Fibroblast of skin of abdomen (primary cell): Measurements from ENCODE around the gene PTBP2.

Source experiments
- DNase-seq: peaks from one replicate; pipeline ENCODE4 v3.0.0-alpha.2; 2013

PTBP2 gene

DNA sequence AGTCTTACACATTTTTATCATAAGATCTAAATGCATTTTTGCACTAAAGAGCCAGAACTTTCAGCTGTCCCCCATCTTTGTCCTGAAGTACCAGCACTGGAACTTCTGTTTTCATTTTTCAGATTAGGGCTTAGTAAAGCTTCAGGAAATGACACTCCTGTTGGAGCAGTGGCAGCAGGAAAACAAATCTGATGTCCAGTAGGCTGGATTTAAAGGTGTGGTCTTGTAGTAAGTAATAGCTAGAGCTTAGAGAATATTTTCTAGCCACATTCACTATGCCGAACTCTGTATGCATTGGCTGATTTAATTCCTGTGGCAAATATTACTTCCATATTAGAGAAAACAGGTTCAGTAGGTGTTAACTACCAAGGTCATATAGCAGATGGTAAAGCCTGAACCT is 103.6 kb downstream of the PTBP2 start:
- no peak for DNase-seq

DNA sequence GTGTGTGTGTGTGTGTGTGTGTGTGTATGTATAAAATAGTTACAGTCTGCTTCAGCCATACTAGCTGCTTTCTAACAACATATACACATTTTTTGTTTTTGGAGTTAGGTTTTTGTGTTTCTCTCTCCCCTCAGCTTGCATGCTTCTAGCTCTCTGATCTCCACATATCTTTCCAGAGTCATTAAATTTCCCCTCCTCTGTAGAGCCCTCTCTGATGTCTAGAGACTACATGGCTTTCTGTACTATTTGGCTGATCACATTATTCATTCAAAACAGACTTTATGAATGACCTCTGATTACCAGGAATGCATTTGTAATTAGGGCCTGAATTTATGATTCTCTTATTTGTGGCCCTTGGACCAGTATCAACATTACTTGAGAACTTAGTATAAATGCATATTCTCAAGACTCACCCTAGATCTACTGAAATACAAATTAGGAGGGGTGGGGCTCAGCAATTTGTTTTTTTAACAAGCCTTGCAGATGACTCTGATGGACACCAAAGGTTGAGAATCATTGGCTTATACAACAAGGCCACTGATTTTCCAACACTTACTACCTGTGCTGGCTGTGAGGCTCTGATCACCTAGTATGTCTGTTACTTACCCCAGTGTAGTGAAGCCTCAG is 104.5 kb downstream of the PTBP2 start:
- no peak for DNase-seq

DNA sequence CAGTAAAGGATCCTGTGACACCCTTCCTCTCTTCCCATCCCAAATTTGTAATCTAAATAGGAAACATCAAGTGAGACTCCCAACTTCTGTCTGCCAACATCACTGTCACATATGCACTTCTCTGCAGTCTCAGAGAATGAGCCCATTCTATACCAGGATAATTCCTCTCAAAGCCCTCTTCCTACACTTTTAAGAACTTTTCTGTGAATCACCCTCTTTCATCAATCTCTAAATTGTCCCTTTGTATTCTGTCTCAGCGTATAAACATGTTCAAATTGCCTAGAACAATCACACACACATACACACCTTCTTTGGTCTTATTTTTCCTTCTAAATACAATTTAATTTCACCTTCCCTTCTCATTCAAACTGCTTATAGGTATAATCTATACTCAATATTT is 111.8 kb downstream of the PTBP2 start:
- no peak for DNase-seq

DNA sequence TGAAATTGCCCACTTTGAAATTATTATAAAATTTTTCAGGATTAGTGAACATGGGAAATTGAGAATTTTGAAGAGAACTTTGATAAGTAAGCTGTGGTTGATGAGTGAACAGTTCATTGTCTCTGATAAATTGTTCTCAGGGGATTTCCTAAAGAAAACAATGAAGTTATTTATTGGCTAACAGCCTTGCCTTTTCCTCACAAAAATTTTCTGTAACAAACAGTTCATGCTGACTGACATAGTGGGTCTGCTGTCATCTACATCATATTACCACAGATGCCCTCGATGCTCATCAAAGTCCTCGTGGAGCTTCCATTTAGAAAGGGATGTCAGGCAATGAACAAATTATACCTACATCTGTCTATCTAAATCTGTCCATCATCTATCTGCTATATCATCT is 113.4 kb downstream of the PTBP2 start:
- no peak for DNase-seq

DNA sequence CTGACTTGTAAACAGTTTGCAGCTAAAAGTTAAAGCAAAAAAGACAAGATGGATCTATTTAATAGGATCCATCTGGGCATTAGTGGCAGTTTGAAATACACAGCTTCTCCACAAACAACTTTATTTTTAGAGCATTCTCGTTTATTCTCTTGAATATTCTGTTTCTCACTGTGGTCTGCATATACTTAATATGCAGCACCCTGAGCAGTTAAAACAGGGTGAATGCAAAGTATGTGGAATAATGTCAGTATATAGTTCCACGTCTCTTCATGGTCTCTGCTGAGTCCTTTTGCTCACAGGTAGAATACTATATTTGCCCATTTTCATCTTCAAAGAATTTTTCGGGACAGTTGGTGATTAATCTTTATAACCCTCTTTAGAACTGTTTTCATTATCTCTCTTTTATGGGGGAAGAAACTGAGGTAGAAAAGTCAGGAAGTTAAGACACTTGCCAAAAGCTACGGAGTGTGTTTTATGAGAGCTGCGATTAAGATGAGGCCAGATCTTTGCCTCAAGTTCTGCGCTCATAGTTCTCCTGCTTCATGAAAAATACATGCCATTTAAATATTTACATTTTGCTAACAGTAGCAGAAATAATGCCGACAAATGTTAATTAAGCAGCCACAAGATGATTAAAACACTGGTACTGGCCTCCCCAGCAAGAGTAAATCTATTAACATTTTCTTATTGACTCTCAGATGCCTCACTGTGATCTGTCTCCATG is 115.6 kb downstream of the PTBP2 start:
- DNase-seq: no peak

- DNase-seq: no peak
These were observed 116.2 kb downstream of the PTBP2 start for GRCh38 chr1:96837781-96838216.

GRCh38 chr1:96840396-96840795 is 118.8 kb downstream of the PTBP2 start:
- DNase-seq: peak; percentile 65

GRCh38 chr1:96842215-96842614 is 120.6 kb downstream of the PTBP2 start:
- no peak for DNase-seq

GRCh38 chr1:96843196-96843595 is 121.6 kb downstream of the PTBP2 start:
- DNase-seq: peak; percentile 67

- no peak for DNase-seq
These were observed 122.0 kb downstream of the PTBP2 start for GRCh38 chr1:96843601-96844000.

GRCh38 chr1:96845464-96845863 is 123.9 kb downstream of the PTBP2 start:
- DNase-seq: no peak

- DNase-seq: no peak
These were observed 140.3 kb downstream of the PTBP2 start for GRCh38 chr1:96861836-96862235.

GRCh38 chr1:96863449-96863848 is 141.9 kb downstream of the PTBP2 start:
- no peak for DNase-seq
